GM18508 (cell line): ENCODE data around the gene CENPQ.
"Not testable (repeated sequence)": the region's sequence is repeated elsewhere in the genome, so short reads cannot be mapped to it uniquely, and the experiment has no call there.

Experiments used
- ATAC-seq: cut with Tn5 transposase; IDR thresholded peaks from one replicate; pipeline ENCODE4 v1.9.1; 2021; ENCODE audit warnings: moderate number of reproducible peaks; ENCODE audit not compliant: insufficient read depth, unreplicated experiment

The CENPQ gene

GRCh38 chr6:49462927-49463611 lies at the start of gene CENPQ, which contains the start of gene MMUT:
Gene CENPQ (plus strand): TSS chr6:49463370. CDS start chr6:49470177, 6,807 bp downstream.
Gene MMUT (minus strand): TSS chr6:49463253. CDS start chr6:49459466, 3,787 bp downstream.
- ATAC-seq: peak; percentile 93

- no peak for ATAC-seq
These were observed 47.8 kb upstream of the CENPQ start for GRCh38 chr6:49415358-49415757.

DNA sequence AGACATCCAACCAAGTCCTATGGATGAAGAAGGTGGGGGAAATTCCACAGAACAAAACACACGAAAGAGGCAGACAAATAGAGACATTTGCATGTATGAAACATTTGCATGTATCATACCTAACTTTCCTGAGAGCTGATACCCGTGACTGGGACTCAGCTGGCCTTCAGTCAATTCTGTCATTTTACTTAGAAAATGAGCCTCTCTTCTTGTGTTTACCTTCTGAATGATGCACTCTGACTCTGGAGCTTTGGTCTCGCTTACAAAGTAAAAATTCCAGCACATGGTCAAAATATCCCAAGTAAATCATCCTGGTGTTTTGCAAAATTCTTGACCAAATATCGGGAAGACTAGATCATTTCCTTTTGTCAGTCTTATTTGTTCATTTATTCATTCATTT lies 47.0 kb upstream of the CENPQ start:
- no peak for ATAC-seq

DNA sequence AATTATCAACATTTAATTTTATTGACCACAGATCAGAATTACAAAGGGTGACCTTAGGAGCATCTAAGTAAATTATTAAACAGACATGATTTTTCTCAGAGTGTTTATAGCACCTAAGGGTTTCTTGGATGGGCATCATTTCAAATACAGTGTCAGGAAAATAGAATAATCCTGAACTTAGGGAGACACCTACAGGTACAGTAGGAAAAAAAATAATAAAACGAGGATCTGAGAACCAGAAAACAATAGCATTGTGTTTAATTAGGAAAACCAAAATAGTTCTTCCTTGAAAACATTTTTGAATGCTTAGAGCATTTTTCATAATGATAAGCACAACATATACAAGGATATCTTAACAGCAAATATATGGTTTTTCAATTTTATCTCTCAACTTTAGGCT lies 39.4 kb upstream of the CENPQ start:
- no peak for ATAC-seq

DNA sequence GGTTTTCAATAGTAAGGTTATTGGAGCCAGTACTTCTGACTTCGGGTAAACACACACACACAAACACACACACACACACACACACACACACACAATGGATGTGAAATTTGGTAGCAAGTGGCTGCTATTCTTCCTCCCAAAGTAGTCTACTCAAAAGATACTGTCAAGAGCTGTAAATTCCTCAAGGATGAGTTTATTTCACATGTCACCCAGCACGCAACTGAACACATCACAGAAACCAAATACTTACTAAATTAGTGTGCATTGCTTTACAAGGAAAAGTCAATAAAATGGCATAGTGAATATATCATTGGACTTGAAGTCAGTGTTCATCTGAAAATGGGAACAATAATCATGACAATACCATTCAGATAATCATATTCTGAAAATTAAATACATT lies 33.0 kb upstream of the CENPQ start:
- no peak for ATAC-seq

DNA sequence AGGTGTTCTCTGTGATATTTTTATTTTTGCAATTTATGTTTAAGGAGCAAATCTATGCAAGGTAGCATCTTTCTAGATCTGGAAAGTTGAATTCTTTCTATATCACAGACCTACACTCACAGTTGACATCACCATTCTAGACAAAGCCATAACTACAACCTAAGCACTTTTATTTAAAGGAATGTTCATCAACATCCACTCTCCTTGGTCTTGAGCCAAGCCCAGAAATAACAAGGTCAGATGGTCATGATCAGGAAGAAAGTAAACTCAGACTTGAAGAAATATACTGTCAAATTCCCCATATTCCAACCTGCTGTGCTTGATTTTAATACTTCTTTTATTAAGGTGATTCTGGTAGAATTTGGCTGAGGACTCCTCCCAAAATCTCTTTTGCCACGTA lies 32.3 kb upstream of the CENPQ start:
- no peak for ATAC-seq

- no peak for ATAC-seq
These were observed 9.9 kb upstream of the CENPQ start for GRCh38 chr6:49453221-49453620.

GRCh38 chr6:49454787-49455709 lies 8.1 kb upstream of the CENPQ start:
- peak; percentile 70 for ATAC-seq

- ATAC-seq: no peak
These were observed 5.4 kb upstream of the CENPQ start for GRCh38 chr6:49457771-49458170.

DNA sequence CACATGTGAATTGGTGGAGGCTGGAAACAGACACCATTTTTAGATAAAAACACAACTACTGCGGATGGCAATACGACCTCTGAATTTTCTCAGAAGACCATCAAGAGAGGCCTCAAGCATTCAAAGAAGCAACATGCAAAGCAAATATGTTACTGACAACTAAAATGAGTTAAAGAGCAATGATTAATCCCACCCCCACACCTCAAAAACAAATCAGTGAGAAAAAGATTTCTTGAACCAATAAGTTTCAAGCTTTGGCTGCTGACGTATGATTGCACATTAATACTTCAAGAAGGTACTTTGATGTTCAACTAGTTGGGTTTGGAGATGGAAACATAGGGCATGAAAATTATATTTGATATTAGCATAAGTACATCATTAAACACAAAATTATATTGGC lies 1.1 kb upstream of the CENPQ start:
- ATAC-seq: no peak

- no peak for ATAC-seq
These were observed 607 bp upstream of the CENPQ start for GRCh38 chr6:49462599-49462926.

DNA sequence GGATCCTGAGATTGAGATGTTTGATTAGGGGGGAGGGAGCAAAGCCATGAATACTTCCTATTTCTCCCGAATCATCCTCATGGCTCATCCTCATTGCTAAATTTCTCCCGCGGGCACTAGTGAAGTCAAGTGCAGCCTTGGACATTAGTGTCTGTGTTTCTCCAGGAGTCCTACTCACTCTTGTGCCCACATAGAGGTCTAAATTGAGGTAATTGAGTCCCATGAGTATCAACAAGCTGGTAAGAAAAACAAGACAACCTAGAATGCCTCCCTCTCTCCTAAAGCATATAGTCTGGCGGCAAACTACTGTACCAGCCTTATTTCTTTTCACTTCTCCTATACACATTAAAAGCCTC lies 420 bp downstream of the CENPQ start:
- peak; percentile 8 for ATAC-seq

GRCh38 chr6:49464691-49465090 lies 1.5 kb downstream of the CENPQ start:
- ATAC-seq: no peak

DNA sequence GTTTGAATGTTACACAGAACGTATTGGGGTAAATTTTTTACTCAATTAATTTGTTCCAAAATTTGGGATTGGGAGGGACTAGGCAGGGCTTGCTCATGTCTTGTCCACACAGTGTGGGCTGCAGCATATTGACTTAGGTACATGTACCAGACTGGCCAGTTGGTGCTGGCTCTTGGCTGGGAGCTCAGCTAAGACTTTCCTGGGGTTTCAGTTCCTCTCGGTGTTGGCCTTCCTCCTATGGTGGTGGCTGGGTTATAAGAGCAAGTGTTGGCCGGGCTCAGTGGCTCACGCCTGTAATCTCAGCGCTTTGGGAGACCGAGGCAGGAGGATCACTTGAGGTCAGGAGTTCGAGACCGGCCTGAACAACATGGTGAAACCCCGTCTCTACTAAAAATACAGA lies 4.9 kb downstream of the CENPQ start:
- ATAC-seq: no peak

- not testable (repeated sequence) for ATAC-seq
These were observed 13.4 kb downstream of the CENPQ start for GRCh38 chr6:49476564-49476963.

GRCh38 chr6:49479308-49479970 lies 16.3 kb downstream of the CENPQ start:
- no peak for ATAC-seq

- not testable (repeated sequence) for ATAC-seq
These were observed 18.7 kb downstream of the CENPQ start for GRCh38 chr6:49481846-49482245.

DNA sequence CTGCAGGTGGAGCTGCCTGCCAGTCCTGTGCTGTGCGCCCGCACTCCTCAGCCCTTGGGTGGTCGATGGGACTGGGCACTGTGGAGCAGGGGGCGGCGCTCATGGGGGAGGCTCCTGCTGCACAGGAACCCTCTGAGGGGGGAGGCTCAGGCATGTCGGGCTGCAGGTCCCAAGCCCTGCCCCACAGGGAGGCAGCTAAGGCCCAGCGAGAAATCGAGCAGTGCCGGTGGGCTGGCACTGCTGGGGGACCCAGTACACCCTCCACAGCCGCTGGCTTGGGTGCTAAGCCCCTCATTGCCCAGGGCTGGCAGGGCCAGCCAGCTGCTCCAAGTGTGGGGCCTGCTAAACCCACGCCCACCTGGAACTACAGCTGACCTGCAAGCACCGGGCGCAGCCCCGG lies 20.2 kb downstream of the CENPQ start:
- ATAC-seq: not testable (repeated sequence)

DNA sequence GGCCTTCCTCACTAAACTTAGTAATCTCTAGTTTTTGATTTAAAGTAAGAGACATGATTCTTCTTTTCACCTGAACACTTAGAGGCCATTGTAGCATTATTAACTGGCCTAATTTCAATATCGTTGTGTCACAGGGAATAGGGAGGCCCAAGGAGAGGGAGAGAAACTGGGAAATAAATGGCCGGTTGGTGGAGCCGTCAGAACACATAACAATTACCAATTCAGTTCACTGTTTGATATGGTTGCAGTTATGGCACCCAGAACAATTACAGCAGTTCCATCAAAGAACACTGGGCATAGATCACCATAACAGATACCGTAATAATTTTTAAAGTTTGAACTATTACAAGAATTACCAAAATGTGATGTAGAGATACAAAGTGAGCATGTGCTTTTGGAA lies 27.5 kb downstream of the CENPQ start:
- ATAC-seq: no peak

- ATAC-seq: no peak
These were observed 34.1 kb downstream of the CENPQ start for GRCh38 chr6:49497304-49497703.

- ATAC-seq: no peak
These were observed 36.0 kb downstream of the CENPQ start for GRCh38 chr6:49499126-49499525.
